ENCODE data around the gene SERTM1.

DNA sequence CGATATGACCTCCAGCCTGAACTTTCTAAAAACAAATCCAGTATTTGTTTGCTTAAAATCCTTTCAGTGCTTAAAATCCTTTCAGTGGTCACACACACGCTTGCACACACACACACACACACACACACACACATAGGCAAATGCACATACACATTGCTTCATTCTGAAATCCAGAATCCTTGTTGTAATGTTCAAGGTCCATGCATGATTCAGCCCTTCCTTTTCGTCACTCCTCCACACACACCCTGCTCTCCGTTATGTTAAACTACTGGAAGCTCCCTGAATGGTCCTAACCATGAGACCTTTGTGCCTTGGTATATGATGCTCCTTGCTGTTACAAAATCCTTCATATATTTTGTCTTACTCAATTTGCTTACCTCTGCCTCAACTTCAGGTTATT, 44.9 kb downstream of the SERTM1 start:
- TF ChIP-seq TAF1 (IDR thresholded peaks at IDR 0.05; ENCODE audit: low read depth) (no peak), MXI1 (conservative IDR thresholded peaks at IDR 0.05; ENCODE audit: poor library complexity, severe bottlenecking) (no peak), RAD21 (conservative IDR thresholded peaks at IDR 0.05) (no peak), SMC3 (conservative IDR thresholded peaks at IDR 0.05; ENCODE audit: poor library complexity) (no peak), EZH2 (IDR thresholded peaks at IDR 0.05; ENCODE audit: borderline replicate concordance, insufficient read depth, low read length, poor library complexity, severe bottlenecking) (no peak), POLR2AphosphoS5 (IDR thresholded peaks at IDR 0.05) (no peak), EP300 (conservative IDR thresholded peaks at IDR 0.05; ENCODE audit: poor library complexity, severe bottlenecking) (no peak)
- TF ChIP-seq, protein P1, sequence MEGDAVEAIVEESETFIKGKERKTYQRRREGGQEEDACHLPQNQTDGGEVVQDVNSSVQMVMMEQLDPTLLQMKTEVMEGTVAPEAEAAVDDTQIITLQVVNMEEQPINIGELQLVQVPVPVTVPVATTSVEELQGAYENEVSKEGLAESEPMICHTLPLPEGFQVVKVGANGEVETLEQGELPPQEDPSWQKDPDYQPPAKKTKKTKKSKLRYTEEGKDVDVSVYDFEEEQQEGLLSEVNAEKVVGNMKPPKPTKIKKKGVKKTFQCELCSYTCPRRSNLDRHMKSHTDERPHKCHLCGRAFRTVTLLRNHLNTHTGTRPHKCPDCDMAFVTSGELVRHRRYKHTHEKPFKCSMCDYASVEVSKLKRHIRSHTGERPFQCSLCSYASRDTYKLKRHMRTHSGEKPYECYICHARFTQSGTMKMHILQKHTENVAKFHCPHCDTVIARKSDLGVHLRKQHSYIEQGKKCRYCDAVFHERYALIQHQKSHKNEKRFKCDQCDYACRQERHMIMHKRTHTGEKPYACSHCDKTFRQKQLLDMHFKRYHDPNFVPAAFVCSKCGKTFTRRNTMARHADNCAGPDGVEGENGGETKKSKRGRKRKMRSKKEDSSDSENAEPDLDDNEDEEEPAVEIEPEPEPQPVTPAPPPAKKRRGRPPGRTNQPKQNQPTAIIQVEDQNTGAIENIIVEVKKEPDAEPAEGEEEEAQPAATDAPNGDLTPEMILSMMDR (IDR thresholded peaks at IDR 0.05; ENCODE audit: poor library complexity, severe bottlenecking): no peak
- TF ChIP-seq, protein P2, sequence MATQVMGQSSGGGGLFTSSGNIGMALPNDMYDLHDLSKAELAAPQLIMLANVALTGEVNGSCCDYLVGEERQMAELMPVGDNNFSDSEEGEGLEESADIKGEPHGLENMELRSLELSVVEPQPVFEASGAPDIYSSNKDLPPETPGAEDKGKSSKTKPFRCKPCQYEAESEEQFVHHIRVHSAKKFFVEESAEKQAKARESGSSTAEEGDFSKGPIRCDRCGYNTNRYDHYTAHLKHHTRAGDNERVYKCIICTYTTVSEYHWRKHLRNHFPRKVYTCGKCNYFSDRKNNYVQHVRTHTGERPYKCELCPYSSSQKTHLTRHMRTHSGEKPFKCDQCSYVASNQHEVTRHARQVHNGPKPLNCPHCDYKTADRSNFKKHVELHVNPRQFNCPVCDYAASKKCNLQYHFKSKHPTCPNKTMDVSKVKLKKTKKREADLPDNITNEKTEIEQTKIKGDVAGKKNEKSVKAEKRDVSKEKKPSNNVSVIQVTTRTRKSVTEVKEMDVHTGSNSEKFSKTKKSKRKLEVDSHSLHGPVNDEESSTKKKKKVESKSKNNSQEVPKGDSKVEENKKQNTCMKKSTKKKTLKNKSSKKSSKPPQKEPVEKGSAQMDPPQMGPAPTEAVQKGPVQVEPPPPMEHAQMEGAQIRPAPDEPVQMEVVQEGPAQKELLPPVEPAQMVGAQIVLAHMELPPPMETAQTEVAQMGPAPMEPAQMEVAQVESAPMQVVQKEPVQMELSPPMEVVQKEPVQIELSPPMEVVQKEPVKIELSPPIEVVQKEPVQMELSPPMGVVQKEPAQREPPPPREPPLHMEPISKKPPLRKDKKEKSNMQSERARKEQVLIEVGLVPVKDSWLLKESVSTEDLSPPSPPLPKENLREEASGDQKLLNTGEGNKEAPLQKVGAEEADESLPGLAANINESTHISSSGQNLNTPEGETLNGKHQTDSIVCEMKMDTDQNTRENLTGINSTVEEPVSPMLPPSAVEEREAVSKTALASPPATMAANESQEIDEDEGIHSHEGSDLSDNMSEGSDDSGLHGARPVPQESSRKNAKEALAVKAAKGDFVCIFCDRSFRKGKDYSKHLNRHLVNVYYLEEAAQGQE (IDR thresholded peaks at IDR 0.05; ENCODE audit: borderline replicate concordance): no peak

All from neural cell (in vitro differentiated cells).